K562 (cell line): ENCODE measurements around the gene FYB1. TPM values are rescaled to one million over a fixed set of nuclear protein-coding genes. Genes with fewer than 3 reads are reported as not detected.

Experiments used
- CREM ChIP-seq: IDR thresholded peaks from 2 replicates; pipeline ENCODE4 v1.6.1; 2014; ENCODE audit warnings: antibody characterized with exemption, low read depth
- EP300 ChIP-seq: IDR thresholded peaks from 2 replicates; pipeline ENCODE4 v1.6.1; 2012; ENCODE audit warnings: low read length, improper control_type of control experiment
- FOXK2 ChIP-seq, 2 experiments: fragments of 450-650 bp; IDR thresholded peaks in 1 of 2; conservative IDR thresholded peaks in 1 of 2; 2 replicates each; pipeline ENCODE4 v1.6.1; 2016; ENCODE audit warnings: low read depth in 2 of 2, mild to moderate bottlenecking in 1 of 2
- IRF1 ChIP-seq: sonication (generic); formaldehyde crosslinking; IDR thresholded peaks from 2 replicates; pipeline ENCODE4 v1.8.0; 2022; ENCODE audit warnings: missing genetic modification reagents, mild to moderate bottlenecking, borderline replicate concordance
- IRF2 ChIP-seq: sonication (generic); formaldehyde crosslinking; IDR thresholded peaks from 2 replicates; pipeline ENCODE4 v1.8.1; 2022; ENCODE audit warnings: mild to moderate bottlenecking, missing genetic modification reagents
- JUN ChIP-seq, 2 experiments: sonication (generic) in 1 of 2; formaldehyde crosslinking in 1 of 2; IDR thresholded peaks; 2 replicates each; pipeline versions ENCODE4 v1.6.1 to v1.8.0; 2012 to 2022; ENCODE audit warnings: borderline replicate concordance in 2 of 2, mild to moderate bottlenecking in 2 of 2, improper control_type of control experiment in 1 of 2, low read depth in 1 of 2, low read length in 1 of 2, missing genetic modification reagents in 1 of 2
- MNT ChIP-seq, 2 experiments: fragments of 450-650 bp; conservative IDR thresholded peaks; 2 replicates each; pipeline ENCODE4 v1.6.1; 2017; ENCODE audit warnings: mild to moderate bottlenecking in 2 of 2, moderate library complexity in 2 of 2
- MTA2 ChIP-seq: fragments of 450-650 bp; IDR thresholded peaks from 2 replicates; pipeline ENCODE4 v1.6.1; 2016; ENCODE audit warnings: low read depth
- PBX2 ChIP-seq, 2 experiments: IDR thresholded peaks in 1 of 2; conservative IDR thresholded peaks in 1 of 2; 2 replicates each; pipeline ENCODE4 v1.6.1; 2016; ENCODE audit warnings: low read depth in 2 of 2, mild to moderate bottlenecking in 1 of 2, missing compliant biosample characterization in 1 of 2, missing genetic modification characterization in 1 of 2, moderate library complexity in 1 of 2
- PHTF2 ChIP-seq: fragments of 250-450 bp; sonication (Bioruptor Pico); IDR thresholded peaks from 2 replicates; pipeline ENCODE4 v1.5.0; 2021; ENCODE audit warnings: mild to moderate bottlenecking
- RFX1 ChIP-seq: fragments of 450-650 bp; IDR thresholded peaks from 2 replicates; pipeline ENCODE4 v1.6.1; 2016; ENCODE audit warnings: mild to moderate bottlenecking, moderate library complexity
- RREB1 ChIP-seq: fragments of 250-450 bp; sonication (Bioruptor Pico); IDR thresholded peaks from 2 replicates; pipeline ENCODE4 v1.4.0; 2020
- TBP ChIP-seq: optimal IDR thresholded peaks from 2 replicates; pipeline ENCODE3; 2011; ENCODE audit warnings: low read depth, low read length, improper control_type of control experiment
- ZC3H11A ChIP-seq: IDR thresholded peaks from 2 replicates; pipeline ENCODE4 v1.6.1; 2012; ENCODE audit warnings: low read depth, low read length, improper control_type of control experiment
- ZFP30 ChIP-seq: fragments of 250-450 bp; sonication (Bioruptor Pico); IDR thresholded peaks from 2 replicates; pipeline ENCODE4 v1.8.0; 2022; ENCODE audit warnings: moderate library complexity, mild to moderate bottlenecking, inconsistent platforms, borderline replicate concordance
- polyA plus RNA-seq, 8 experiments: library from polyadenylated mRNA; depleted of rRNA in 4 of 8; stranded (reverse) in 5 of 8; unstranded in 3 of 8; fragments of >200 nt; fragmentation: Nextera tagmentation in 2 of 8; fragmentation: Illumina TruSeq in 1 of 8; extraction: Ambion mirVana in 2 of 8; extraction: Trizol in 1 of 8; gene quantifications; 2 replicates each; pipeline versions ENCODE4 v1.2.1 to v1.2.3, GENCODE V29; 2011 to 2014; ENCODE audit warnings: inconsistent platforms in 1 of 8, missing spikeins in 1 of 8
- total RNA-seq, 7 experiments: library from RNA; depleted of rRNA in 6 of 7; stranded (reverse); fragments of >200 nt in 6 of 7; fragmentation: Illumina TruSeq in 2 of 7; extraction: Trizol in 2 of 7; gene quantifications; 2 replicates each; pipeline versions ENCODE4 v1.2.1 to v1.2.3, GENCODE V29; 2011 to 2021; ENCODE audit warnings: low replicate concordance in 1 of 7

FYB1 gene
- total and polyA plus RNA-seq, 9 of the 15 experiments (the other 6 are each of a cell fraction or from before 2014, with no cell fraction given) = 4.7 to 31.5 (median 9.7) TPM

GRCh38 chr5:39072925-39073766, 146.2 kb downstream of the FYB1 start (continued):
- TF ChIP-seq IRF2 (CRISPR knock-in tag) (no peak), EP300 (no peak; the same call in 1 of the 2 replicates), JUN (IDR thresholded peaks at IDR 0.05; ENCODE audit: borderline replicate concordance, low read depth, low read length) (no peak), JUN (CRISPR knock-in tag; IDR thresholded peaks at IDR 0.05; ENCODE audit: borderline replicate concordance) (no peak), PBX2 (CRISPR knock-in tag; IDR thresholded peaks at IDR 0.05; ENCODE audit: low read depth) (no peak), PBX2 (tag; conservative IDR thresholded peaks at IDR 0.05; ENCODE audit: low read depth) (peak; percentile 87), ZFP30 (CRISPR knock-in tag) (no peak), RREB1 (CRISPR knock-in tag) (no peak), TBP (peak; percentile 30), ZC3H11A (no peak), PHTF2 (CRISPR knock-in tag) (no peak), MNT (conservative IDR thresholded peaks at IDR 0.05) (peak; percentile 74 to 82), IRF1 (no peak), RFX1 (no peak), CREM (peak; percentile 81), FOXK2 (conservative IDR thresholded peaks at IDR 0.05 in 1 of 2, IDR thresholded peaks at IDR 0.05 in 1 of 2; ENCODE audit: low read depth in 2 of 2) (peak; percentile 96 to 98), MTA2 (no peak)
